AG09319 (cell line): ENCODE data around the gene ADGRG6.
"Not testable (repeated sequence)": the region's sequence is repeated elsewhere in the genome, so short reads cannot be mapped to it uniquely, and the experiment has no call there.

Source experiments
- DNase-seq: peaks from one replicate; pipeline ENCODE4 v3.0.0-alpha.2; 2010; ENCODE audit warnings: low read depth; ENCODE audit errors: extremely low read depth
- CTCF ChIP-seq: IDR thresholded peaks from 2 replicates; pipeline ENCODE4 v1.5.1; 2011; ENCODE audit warnings: low read depth, mild to moderate bottlenecking, inconsistent platforms, low read length, moderate library complexity

Gene ADGRG6

GRCh38 chr6:142345261-142345660 is 43.5 kb downstream of the ADGRG6 start:
- TF ChIP-seq CTCF: no peak
- no peak for DNase-seq

GRCh38 chr6:142346166-142346565 is 44.4 kb downstream of the ADGRG6 start:
- not testable (repeated sequence) for DNase-seq

- DNase-seq: no peak
- TF ChIP-seq CTCF: no peak
Measured at GRCh38 chr6:142349215-142349823, 47.5 kb downstream of the ADGRG6 start.

- no peak for TF ChIP-seq CTCF
- no peak for DNase-seq
Measured at GRCh38 chr6:142350309-142350708, 48.5 kb downstream of the ADGRG6 start.

- no peak for DNase-seq
Measured at GRCh38 chr6:142353690-142354089, 51.9 kb downstream of the ADGRG6 start.

GRCh38 chr6:142354650-142355049 is 52.8 kb downstream of the ADGRG6 start:
- no peak for TF ChIP-seq CTCF
- DNase-seq: no peak

More at GRCh38 chr6:142353690-142354089, 51.9 kb downstream of the ADGRG6 start:
- TF ChIP-seq CTCF: no peak

- DNase-seq: no peak
- TF ChIP-seq CTCF: no peak
Measured at GRCh38 chr6:142355520-142356174, 53.8 kb downstream of the ADGRG6 start.
